OCI-LY1 (cell line): ENCODE data around the gene PRKCE.

Source experiments
- EZH2 ChIP-seq: fragments of 200-600 bp; sonication (generic), shearing (Covaris generic); IDR thresholded peaks from 2 replicates; pipeline ENCODE4 v1.8.0; 2017; ENCODE audit warnings: borderline replicate concordance, mixed run types, mild to moderate bottlenecking, antibody characterized with exemption, low read length, moderate library complexity, mixed read lengths
- TF ChIP-seq, protein P1 (sequence below): fragments of 200-600 bp; sonication (generic), shearing (Covaris generic); IDR thresholded peaks from 2 replicates; pipeline ENCODE4 v1.5.1; 2017; ENCODE audit warnings: mild to moderate bottlenecking, antibody characterized with exemption, low read length, moderate library complexity, mixed read lengths

DNA sequence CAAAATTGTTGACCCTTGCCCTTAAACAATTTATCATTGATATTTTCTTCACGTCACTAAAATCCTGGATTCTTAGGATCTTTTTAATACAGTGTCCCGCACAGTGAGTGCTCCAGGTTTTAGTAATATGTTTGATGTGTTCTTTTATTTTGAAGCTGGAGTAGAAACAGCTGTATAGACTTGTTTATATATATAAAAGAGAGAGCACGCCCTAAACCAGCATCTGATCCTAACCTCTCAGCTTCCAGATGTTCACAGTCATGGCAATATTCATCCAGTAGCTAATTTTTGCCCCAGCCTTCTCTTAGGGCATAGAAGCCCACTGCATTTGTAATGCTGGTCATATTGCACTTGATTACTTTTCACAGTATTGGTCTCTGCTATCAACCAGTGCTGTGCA lies 475.7 kb downstream of the PRKCE start:
- TF ChIP-seq EZH2 = no peak
- TF ChIP-seq, protein P1, sequence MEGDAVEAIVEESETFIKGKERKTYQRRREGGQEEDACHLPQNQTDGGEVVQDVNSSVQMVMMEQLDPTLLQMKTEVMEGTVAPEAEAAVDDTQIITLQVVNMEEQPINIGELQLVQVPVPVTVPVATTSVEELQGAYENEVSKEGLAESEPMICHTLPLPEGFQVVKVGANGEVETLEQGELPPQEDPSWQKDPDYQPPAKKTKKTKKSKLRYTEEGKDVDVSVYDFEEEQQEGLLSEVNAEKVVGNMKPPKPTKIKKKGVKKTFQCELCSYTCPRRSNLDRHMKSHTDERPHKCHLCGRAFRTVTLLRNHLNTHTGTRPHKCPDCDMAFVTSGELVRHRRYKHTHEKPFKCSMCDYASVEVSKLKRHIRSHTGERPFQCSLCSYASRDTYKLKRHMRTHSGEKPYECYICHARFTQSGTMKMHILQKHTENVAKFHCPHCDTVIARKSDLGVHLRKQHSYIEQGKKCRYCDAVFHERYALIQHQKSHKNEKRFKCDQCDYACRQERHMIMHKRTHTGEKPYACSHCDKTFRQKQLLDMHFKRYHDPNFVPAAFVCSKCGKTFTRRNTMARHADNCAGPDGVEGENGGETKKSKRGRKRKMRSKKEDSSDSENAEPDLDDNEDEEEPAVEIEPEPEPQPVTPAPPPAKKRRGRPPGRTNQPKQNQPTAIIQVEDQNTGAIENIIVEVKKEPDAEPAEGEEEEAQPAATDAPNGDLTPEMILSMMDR = no peak
